Lung (tissue), 12 donors: ENCODE results near the gene TACSTD2. TPM values are rescaled to one million over a fixed set of nuclear protein-coding genes. Genes with fewer than 3 reads are reported as not detected.
"Not testable (repeated sequence)": the region's sequence is repeated elsewhere in the genome, so short reads cannot be mapped to it uniquely, and the experiment has no call there.

Source experiments
- ATAC-seq: fragments of 200-7000 bp; cut with Tn5 transposase; one replicate; pipeline ENCODE4 v1.9.1; 2020; ENCODE audit warnings: moderate number of reproducible peaks; ENCODE audit not compliant: insufficient read depth, low FRiP score
- DNase-seq, 3 donors: peaks; one replicate each; pipeline ENCODE4 v3.0.0-alpha.2; 2013 to 2017
- H3K27ac ChIP-seq, 2 donors: one replicate each; pipeline ENCODE4 v1.5.1; 2013; ENCODE audit warnings: mild to moderate bottlenecking in 2 of 2, moderate library complexity in 2 of 2, control low read depth in 1 of 2, inconsistent platforms in 1 of 2, low read depth in 1 of 2, low read length in 1 of 2
- H3K27me3 ChIP-seq, 3 donors: one replicate each; pipeline ENCODE4 v1.5.1; 2013; ENCODE audit warnings: low read length in 2 of 3; ENCODE audit not compliant: control insufficient read depth in 3 of 3, insufficient read depth in 3 of 3
- H3K36me3 ChIP-seq, 4 donors: one replicate each; pipeline ENCODE4 v1.5.1; 2013; ENCODE audit warnings: low read length in 4 of 4, mild to moderate bottlenecking in 1 of 4, moderate library complexity in 1 of 4; ENCODE audit not compliant: control insufficient read depth in 4 of 4, insufficient read depth in 4 of 4
- H3K4me1 ChIP-seq, 5 donors: one replicate each; pipeline ENCODE4 v1.5.1; 2013; ENCODE audit warnings: low read length in 5 of 5, mild to moderate bottlenecking in 2 of 5, moderate library complexity in 1 of 5; ENCODE audit not compliant: control insufficient read depth in 5 of 5, insufficient read depth in 5 of 5
- H3K4me3 ChIP-seq: one replicate; pipeline ENCODE4 v1.5.1; 2013; ENCODE audit warnings: mild to moderate bottlenecking, control low read depth, moderate library complexity
- H3K9ac ChIP-seq, 2 donors: one replicate each; pipeline ENCODE4 v1.5.1; 2013; ENCODE audit warnings: low read length in 2 of 2, control low read depth in 1 of 2; ENCODE audit not compliant: insufficient read depth in 1 of 2
- H3K9me3 ChIP-seq, 4 donors: one replicate each; pipeline ENCODE4 v1.5.1; 2013; ENCODE audit warnings: low read length in 3 of 4, mild to moderate bottlenecking in 1 of 4, moderate library complexity in 1 of 4; ENCODE audit not compliant: control insufficient read depth in 4 of 4, insufficient read depth in 3 of 4
- CTCF ChIP-seq: IDR thresholded peaks from 2 replicates; pipeline ENCODE4 v1.5.1; 2012; ENCODE audit warnings: mild to moderate bottlenecking; ENCODE audit errors: control extremely low read depth, extremely low read depth
- WGBS, 2 donors: extraction: QIAGEN DNeasy Blood & Tissue Kit; methylation state at CpG; one replicate each; pipeline ENCODE4 v1.1.7; 2013; 5-methylcytosine and 5-hydroxymethylcytosine counted together
- polyA plus RNA-seq, 2 donors: library from polyadenylated mRNA; stranded (reverse); fragments of 200-250 nt; gene quantifications; one replicate each; pipeline ENCODE4 v1.2.1, GENCODE V29; 2013
- total RNA-seq, 2 donors: library from RNA; depleted of rRNA in 1 of 2; stranded (reverse); fragments of >200 nt in 1 of 2; gene quantifications; one replicate each; pipeline ENCODE4 v1.2.1, GENCODE V29; 2014 to 2021
- donor health status: control.
- donor health status: control.
- donor health status: Bipolar disorder and iron deficiency.
- donor health status: healthy.
- donor health status: DM: yes; HTN: yes; CAD: no.

Gene TACSTD2
- total and polyA plus RNA-seq, 4 donors = 55.5 to 204 (median 163) TPM

GRCh38 chr1:58561633-58562032 lies 15.4 kb downstream of the TACSTD2 start:
- ATAC-seq = no peak
- no peak for TF ChIP-seq CTCF
- no peak overlapping the region for H3K4me3 ChIP-seq

GRCh38 chr1:58555393-58555792 lies 21.7 kb downstream of the TACSTD2 start:
- Histone ChIP-seq H3K9ac (no peak overlapping the region), H3K9me3 (peaks cover 0 to 6% (median 2%) of the 10 kb centered on the region in 4 donors), H3K27me3 (no peaks in the 10 kb centered on the region), H3K27ac (no peak overlapping the region), H3K36me3 (no peaks in the 10 kb centered on the region), H3K4me3 (no peak overlapping the region), H3K4me1 (peaks cover 0 to 16% (median 0%) of the 10 kb centered on the region in 5 donors)
- 91 to 94% methylated on average over 1 of the region's 1 CpG for WGBS, 2 donors
- no peak for TF ChIP-seq CTCF
- no peak for DNase-seq
- ATAC-seq = no peak

More at GRCh38 chr1:58561633-58562032, 15.4 kb downstream of the TACSTD2 start:
- H3K27me3 ChIP-seq = no peaks in the 10 kb centered on the region
- peaks cover 0 to 6% (median 2%) of the 10 kb centered on the region in 4 donors for H3K9me3 ChIP-seq
- H3K9ac ChIP-seq = no peak overlapping the region
- 39 to 49% methylated on average over 6 of the region's 6 CpGs for WGBS, 2 donors
- H3K4me1 ChIP-seq = no peaks in the 10 kb centered on the region
- no peak overlapping the region for H3K27ac ChIP-seq
- DNase-seq = no peak
- H3K36me3 ChIP-seq = no peaks in the 10 kb centered on the region

DNA sequence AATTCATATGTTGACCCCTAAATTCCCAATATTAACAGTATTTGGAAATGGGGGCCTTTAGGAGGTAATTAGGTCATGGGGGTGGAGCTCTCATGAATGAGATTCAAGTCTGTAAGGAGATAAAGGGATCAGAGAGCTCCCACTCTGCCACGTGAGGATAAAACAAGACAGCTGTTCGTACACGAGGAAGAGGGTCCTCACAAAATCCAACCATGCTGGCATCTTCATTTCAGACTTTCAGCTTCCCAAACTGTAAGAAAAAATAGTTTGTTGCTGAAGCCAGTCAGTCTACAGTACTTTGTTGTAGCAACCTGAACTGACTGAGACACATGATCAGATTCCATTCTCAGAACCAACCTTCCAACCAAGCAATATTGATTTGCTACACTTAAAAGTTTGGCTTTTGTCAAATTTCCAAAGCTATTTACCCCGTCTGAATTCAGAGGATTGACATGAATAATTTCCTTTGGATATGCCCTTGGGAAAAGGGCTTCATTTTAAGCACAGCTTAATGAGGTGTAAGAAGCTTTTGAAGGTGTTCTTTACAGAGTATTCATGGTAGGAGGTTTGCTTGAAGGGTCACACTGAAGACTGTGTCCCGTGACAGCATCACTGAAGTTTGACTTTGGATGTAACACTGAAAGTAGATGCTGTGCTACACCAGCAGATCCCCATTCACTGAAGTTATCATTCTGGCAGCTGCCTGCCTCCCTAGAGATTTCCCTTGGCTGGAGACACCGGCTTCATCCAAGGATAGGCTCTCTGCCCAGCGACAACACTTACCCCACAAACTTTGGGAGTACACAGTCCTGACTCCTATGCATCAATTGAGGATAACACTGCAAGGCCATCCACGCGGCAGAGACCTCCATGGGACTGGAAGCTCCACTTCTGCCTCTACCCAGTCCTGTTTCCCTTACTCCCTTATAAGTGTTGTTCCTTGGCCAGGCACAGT lies 25.6 kb downstream of the TACSTD2 start:
- TF ChIP-seq CTCF = no peak
- H3K27ac ChIP-seq = no peak overlapping the region
- no peaks in the 10 kb centered on the region for H3K36me3 ChIP-seq
- DNase-seq = peak; percentile 49 to 79 (median 79)
- no peak overlapping the region for H3K9ac ChIP-seq
- ATAC-seq = no peak
- peaks cover 0 to 38% (median 5%) of the 10 kb centered on the region in 5 donors for H3K4me1 ChIP-seq
- H3K4me3 ChIP-seq = no peak overlapping the region
- no peaks in the 10 kb centered on the region for H3K9me3 ChIP-seq
- 64 to 88% methylated on average over 8 to 9 of the region's 9 CpGs for WGBS, 2 donors
- H3K27me3 ChIP-seq = no peaks in the 10 kb centered on the region

DNA sequence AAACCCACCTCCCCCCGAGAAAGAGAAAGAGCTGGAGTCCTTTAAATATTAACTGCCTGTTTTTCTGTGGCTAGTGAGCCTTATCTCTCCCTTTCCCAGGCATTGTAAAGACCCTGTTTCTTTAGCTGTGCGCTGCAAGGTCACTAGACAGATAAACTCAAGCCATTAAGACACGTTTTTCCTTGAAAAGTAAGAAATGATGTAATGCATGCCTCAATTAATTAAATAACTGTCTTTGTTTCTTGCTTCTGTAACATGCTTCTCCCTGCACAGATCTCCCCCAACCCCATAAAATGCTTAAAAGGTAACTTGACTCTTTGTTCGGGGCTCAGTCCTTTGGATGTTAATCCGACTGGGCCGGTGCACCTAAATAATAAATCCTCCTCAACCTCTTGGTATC lies 27.8 kb downstream of the TACSTD2 start:
- not testable (repeated sequence) for H3K9me3 ChIP-seq, H3K27me3 ChIP-seq, H3K9ac ChIP-seq, H3K36me3 ChIP-seq, H3K4me3 ChIP-seq, DNase-seq, ATAC-seq, H3K27ac ChIP-seq
- peaks cover 2 to 50% (median 5%) of the 10 kb centered on the region in 5 donors for H3K4me1 ChIP-seq
- 57 to 65% methylated on average over 6 of the region's 6 CpGs for WGBS, 2 donors
